Adrenal gland (tissue), 5 donors: ENCODE data around the gene GTF2IRD1.

Experiments
- CTCF ChIP-seq, 6 experiments: fragments of 450-650 bp in 4 of 6; fragments of 200-600 bp in 2 of 6; sonication (generic) in 1 of 6; IDR thresholded peaks; 1 replicate in 5 of 6; 2 replicates in 1 of 6; pipeline versions ENCODE4 v1.5.1 to v1.8.0; 2016 to 2021; ENCODE audit warnings: antibody characterized with exemption in 6 of 6, mild to moderate bottlenecking in 2 of 6, moderate library complexity in 1 of 6
- POLR2A ChIP-seq, 2 donors: fragments of 450-650 bp; IDR thresholded peaks; one replicate each; pipeline ENCODE4 v1.6.1; 2017; ENCODE audit warnings: antibody characterized with exemption in 2 of 2, mild to moderate bottlenecking in 2 of 2, moderate library complexity in 1 of 2
- donor health status: DM: no; HTN: no; CAD: no.

- TF ChIP-seq CTCF (IDR thresholded peaks at IDR 0.05) = no peak
- TF ChIP-seq POLR2A (IDR thresholded peaks at IDR 0.05) = no peak
Observed at GRCh38 chr7:74598558-74598957, 144.9 kb downstream of the GTF2IRD1 start.
